Measurements from ENCODE around the gene CEP170B.
"Not testable (repeated sequence)": the region's sequence is repeated elsewhere in the genome, so short reads cannot be mapped to it uniquely, and the experiment has no call there.

CEP170B gene

DNA sequence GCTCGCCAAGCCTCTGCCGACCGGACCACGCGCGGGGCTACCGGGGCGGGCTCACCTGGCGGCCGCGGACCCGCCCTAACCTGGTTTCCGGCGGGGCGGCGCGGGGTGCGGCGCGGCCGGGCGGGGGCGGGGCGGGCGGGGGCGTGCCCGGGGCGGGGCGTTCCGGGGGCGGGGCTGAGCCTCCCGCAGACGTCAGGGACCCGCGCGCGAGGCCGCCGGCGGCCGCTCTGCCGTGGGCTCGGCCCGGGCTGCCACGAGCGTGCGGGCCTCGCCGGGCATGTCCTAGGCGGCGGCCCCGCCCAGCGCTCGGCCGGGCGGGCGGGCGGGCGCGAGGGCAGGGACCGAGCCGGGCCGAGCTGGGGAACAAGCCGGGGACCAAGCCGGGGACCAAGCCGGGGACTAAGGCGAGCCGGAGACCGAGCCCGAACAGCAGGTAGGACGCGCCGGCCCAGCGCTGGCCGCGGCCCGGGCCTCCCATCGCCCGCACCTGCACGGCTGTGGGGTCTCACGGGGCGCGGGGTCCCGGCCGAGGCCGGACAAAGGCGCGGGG lies at the start of gene CEP170B:
Gene CEP170B (plus strand): TSS at position 188 of the 550 bp plus-strand sequence. CDS start 3,183 bp downstream, outside the sequence.
- DNase-seq = peak; percentile 32

GRCh38 chr14:104816616-104816884 lies 48.5 kb upstream of the CEP170B start:
- DNase-seq = no peak

GRCh38 chr14:104817930-104818713 lies 46.9 kb upstream of the CEP170B start:
- no peak for DNase-seq

DNA sequence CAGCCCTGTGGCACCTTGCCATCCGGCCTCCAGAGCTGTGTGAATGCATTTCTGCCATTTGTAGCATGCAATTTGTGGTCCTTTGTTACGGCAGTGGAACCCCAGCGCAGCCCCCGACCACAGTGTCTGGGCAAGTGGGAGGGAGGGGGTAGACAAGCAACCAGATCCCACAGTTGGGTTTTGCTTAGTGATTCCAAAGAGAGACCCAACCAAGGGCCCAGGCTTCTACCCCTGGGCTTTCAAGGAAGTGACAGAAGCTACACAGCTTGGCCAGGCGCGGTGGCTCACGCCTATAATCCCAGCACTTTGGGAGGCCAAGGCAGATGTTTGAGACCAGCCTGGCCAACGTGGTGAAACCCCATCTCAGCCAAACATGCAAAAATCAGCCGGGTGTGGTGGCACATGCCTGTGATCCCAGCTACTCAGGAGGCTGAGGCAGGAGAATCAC lies 46.3 kb upstream of the CEP170B start:
- no peak for DNase-seq

GRCh38 chr14:104819361-104819781 lies 45.7 kb upstream of the CEP170B start:
- no peak for DNase-seq

GRCh38 chr14:104820669-104821228 lies 44.3 kb upstream of the CEP170B start:
- DNase-seq = no peak

DNA sequence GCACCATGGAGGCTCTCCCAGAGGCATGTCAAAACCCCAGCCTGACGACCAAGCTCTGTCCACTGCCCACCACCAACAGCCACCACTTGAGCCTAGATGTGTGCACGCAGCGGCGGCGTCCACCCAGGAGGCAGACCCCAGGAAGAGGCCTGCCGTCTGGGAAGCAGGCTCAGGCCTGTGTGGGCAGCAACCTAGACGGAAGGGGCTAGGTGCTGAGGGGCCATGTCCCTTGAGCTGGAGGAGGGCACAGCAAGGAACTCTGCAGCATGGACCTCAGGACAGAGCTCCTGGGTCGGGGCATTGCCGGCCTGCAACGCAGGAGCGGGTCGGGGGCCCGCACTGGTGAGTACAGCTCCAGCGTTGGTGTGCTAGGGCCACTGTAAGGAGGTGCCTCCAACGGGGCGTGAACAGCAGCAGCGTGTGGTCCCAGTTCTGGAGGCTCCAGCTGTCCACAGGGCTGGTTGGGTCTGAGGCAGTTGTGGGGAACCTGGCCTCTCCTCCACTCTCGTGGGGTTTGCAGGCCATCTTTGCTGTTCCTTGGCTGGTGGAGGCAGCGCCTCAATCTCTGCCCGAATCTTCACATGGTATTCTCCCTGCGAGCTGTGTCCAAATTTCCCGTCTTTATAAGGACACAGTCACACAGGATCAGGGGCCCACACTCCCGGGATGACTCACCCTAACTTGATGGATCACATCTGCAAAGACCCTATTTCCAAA lies 43.7 kb upstream of the CEP170B start:
- no peak for DNase-seq

DNA sequence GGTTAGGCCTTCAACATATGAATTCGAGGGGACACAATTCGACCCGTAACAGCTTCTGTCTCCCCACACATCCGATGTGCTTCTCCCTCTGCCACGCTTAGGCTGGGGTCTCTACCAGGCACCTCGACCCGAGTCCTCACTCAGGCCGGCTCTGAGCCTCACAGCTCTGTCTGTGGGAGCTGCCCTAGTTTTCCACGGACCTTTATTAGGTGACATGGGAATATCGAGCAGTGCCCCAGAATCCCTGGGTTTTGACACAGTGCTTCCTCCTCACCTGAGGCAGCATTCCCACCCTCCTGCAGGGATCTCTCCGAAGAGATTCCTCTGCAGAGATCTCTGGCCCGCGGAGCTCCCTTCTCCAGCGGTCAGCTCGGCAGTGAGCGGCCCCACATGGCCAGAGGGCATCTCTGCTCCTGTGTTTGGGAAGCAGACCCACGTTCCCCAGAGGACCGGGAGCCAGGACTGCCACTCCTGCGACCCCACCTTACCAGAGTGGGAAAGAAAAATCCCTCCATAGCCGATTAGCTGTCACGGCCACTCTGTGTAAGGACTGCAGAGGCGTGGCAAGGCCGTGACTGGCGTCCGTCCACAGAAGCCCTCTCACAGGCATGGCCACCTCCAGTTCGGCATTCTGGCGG lies 43.0 kb upstream of the CEP170B start:
- no peak for DNase-seq

GRCh38 chr14:104822821-104823615 lies 42.0 kb upstream of the CEP170B start:
- DNase-seq = no peak

GRCh38 chr14:104824353-104824997 lies 40.6 kb upstream of the CEP170B start:
- no peak for DNase-seq

GRCh38 chr14:104826189-104826860 lies 38.7 kb upstream of the CEP170B start:
- peak; percentile 91 for DNase-seq

DNA sequence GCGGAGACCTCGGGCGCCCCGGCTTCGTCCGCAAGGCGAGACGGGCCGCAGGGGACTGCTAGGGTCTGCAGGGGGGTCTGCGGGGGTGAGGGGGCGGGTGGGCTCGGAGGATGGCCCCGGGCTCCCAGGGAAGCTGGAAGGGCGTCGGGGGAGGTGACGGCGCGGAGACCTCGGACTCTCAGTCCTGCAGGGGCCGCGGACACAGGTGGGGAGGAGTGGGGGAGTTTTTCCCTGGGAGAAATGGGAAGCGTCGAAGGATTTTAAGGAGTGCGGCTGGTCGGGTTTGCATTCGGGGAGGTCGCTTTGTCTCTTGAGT lies 38.2 kb upstream of the CEP170B start:
- DNase-seq = no peak

- DNase-seq = peak; percentile 58
Observed at GRCh38 chr14:104827177-104828055, 37.7 kb upstream of the CEP170B start.

- no peak for DNase-seq
Observed at GRCh38 chr14:104830781-104831180, 34.3 kb upstream of the CEP170B start.

DNA sequence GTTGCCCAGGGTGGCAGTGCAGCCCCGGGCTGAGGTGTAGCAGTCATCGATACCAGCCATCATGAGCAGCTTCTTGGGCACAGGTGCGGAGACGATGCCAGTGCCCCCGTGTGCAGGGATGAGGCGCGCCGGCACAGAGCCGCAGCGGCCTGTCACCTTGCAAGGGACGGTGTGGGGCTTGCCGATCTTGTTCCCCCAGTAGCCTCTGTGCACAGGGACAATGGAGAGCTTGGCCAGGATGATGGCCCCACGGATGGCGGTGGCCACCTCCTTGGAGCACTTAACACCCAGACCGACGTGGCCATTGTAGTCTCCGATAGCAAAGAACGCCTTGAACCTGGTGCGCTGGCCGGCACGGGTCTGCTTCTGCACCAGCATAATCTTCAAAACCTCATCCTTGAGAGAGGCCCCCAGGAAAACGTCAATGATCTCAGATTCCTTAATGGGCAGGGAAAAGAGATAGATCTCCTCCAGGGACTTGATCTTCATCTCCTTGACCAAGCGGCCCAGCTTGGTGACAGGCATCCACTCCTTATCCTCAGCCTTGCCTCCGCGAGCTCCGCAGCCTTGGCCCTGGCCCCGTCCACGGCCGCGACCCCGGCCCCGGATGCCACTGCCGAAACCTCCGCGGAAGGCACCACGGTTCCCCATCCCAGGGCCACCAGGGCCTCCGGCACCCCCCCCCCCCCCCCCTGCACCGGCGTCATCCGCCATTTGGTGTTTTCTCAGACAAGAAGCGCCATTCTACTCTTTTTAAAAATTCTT lies 28.7 kb upstream of the CEP170B start:
- not testable (repeated sequence) for DNase-seq

DNA sequence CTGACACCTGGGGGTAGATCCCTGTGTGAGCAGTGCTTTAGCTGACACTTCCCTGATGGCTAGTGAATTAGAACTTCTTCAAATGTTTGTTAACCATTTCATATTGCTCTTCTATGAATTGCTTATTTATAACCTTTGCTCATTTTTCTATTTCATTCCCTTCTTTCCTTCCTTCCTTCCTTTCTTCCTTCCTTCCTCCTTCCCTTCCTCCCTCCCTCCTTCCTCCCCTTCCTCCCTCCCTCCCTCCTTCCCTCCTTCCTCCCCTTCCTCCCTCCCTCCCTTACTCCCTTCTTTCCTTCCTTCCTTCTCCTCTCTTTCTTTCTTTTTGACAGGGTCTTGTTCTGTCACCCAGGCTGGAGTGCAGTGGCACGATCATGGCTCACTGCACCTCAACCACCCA lies 23.3 kb upstream of the CEP170B start:
- no peak for DNase-seq

GRCh38 chr14:104843006-104843405 lies 22.1 kb upstream of the CEP170B start:
- DNase-seq = no peak

DNA sequence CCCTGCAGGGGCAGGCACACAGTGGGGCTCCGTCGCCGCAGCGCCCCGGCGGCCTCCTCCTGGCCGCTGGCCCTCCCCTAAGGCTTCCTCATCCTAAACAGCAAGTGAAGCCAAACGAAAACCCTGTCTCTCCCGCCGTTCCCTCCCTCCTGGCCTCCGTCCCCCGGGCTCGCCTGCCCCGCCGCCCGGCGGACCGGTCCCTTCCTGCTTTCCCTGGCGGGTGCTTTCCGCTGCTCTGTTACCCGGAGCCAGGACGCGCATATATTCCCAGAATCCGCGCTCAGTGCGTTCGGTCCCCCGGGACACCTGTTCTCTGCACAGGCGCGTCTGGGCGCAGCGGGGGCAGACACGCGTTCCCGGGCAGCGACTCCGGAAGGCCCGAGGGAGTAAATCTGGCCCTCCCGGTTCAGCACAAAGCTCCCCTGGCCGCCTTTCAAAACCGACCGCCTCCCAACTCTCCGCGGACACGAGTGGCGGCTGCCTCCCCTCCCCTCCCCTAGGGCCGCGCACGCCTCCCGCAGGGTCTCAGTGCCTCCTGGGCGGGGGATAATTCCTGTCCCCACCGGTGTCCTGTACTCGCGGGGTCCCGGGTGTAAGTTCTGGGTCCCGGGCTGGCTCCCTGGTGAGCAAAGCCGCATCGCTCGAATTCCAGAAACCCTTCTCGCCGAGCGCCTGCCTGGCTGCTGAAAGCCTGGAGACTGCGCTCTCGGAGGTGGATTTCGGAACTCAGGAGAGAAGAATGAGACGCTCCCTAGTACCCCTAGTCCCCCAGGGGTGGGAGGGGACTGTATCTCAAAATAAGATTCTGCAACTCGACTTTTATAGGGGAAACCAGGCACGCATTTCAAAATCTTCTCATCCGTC lies 21.4 kb upstream of the CEP170B start:
- no peak for DNase-seq
